CD14-positive monocyte (primary cell): ENCODE results near the gene TGFB2. TPM values are rescaled to one million over a fixed set of nuclear protein-coding genes. Genes with fewer than 3 reads are reported as not detected.

Experiments used
- DNase-seq, 3 donors: peaks; one replicate each; pipeline ENCODE4 v3.0.0-alpha.2; 2011 to 2022
- H2AFZ ChIP-seq: 2 replicates; pipeline ENCODE4 v1.6.0; 2012; ENCODE audit warnings: mild to moderate bottlenecking, low read depth, low read length, inconsistent platforms; ENCODE audit not compliant: insufficient read depth, poor library complexity, severe bottlenecking
- H3K27ac ChIP-seq, 2 donors: 1 replicate in 1 of 2; 2 replicates in 1 of 2; pipeline ENCODE4 v1.5.1; 2012 to 2013; ENCODE audit warnings: low read length in 2 of 2, control low read depth in 1 of 2, inconsistent platforms in 1 of 2, low read depth in 1 of 2, mild to moderate bottlenecking in 1 of 2
- H3K27me3 ChIP-seq, 2 donors: one replicate each; pipeline versions ENCODE4 v1.6.0 to v1.6.1; 2011 to 2013; ENCODE audit warnings: low read length in 2 of 2; ENCODE audit not compliant: control insufficient read depth in 2 of 2, insufficient read depth in 2 of 2
- H3K36me3 ChIP-seq, 2 donors: replicated peaks in 1 of 2; 1 replicate in 1 of 2; 2 replicates in 1 of 2; pipeline versions ENCODE4 v1.5.1 to v1.6.1; 2012 to 2013; ENCODE audit warnings: low read length in 2 of 2, control low read depth in 1 of 2, inconsistent platforms in 1 of 2, mild to moderate bottlenecking in 1 of 2; ENCODE audit not compliant: insufficient read depth in 2 of 2, control insufficient read depth in 1 of 2
- H3K4me1 ChIP-seq, 2 donors: 1 replicate in 1 of 2; 2 replicates in 1 of 2; pipeline versions ENCODE4 v1.5.1 to v1.6.1; 2012 to 2013; ENCODE audit warnings: low read length in 2 of 2, control low read depth in 1 of 2, inconsistent platforms in 1 of 2, mild to moderate bottlenecking in 1 of 2, moderate library complexity in 1 of 2; ENCODE audit not compliant: insufficient read depth in 2 of 2, control insufficient read depth in 1 of 2
- H3K4me2 ChIP-seq: replicated peaks from 2 replicates; pipeline ENCODE3; 2012; ENCODE audit warnings: low read length, moderate library complexity, mild to moderate bottlenecking; ENCODE audit not compliant: poor library complexity, severe bottlenecking; ENCODE audit errors: extremely low read depth
- H3K4me3 ChIP-seq, 3 experiments: fragments of 200-600 bp in 1 of 3; sonication (generic) in 1 of 3; replicated peaks in 1 of 3; 1 replicate in 2 of 3; 2 replicates in 1 of 3; pipeline ENCODE4 v1.5.1; 2011 to 2013; ENCODE audit warnings: low read length in 3 of 3, mild to moderate bottlenecking in 3 of 3, control low read depth in 2 of 3, low read depth in 2 of 3, inconsistent platforms in 1 of 3, moderate library complexity in 1 of 3
- H3K79me2 ChIP-seq: 2 replicates; pipeline ENCODE4 v1.6.0; 2012; ENCODE audit warnings: mild to moderate bottlenecking, control low read depth, inconsistent platforms, low read length, moderate library complexity; ENCODE audit not compliant: insufficient read depth
- H3K9ac ChIP-seq: 2 replicates; pipeline ENCODE4 v1.6.0; 2017; ENCODE audit warnings: low read length, mild to moderate bottlenecking; ENCODE audit not compliant: insufficient read depth, poor library complexity, severe bottlenecking
- H3K9me3 ChIP-seq, 2 donors: replicated peaks in 1 of 2; 1 replicate in 1 of 2; 2 replicates in 1 of 2; pipeline versions ENCODE4 v1.5.1 to v1.6.1; 2012 to 2013; ENCODE audit warnings: low read length in 2 of 2, control low read depth in 1 of 2; ENCODE audit not compliant: control insufficient read depth in 1 of 2, insufficient read depth in 1 of 2
- H4K20me1 ChIP-seq: 2 replicates; pipeline ENCODE4 v1.6.0; 2012; ENCODE audit warnings: mild to moderate bottlenecking, low read length, control low read depth, moderate library complexity; ENCODE audit not compliant: insufficient read depth
- H3K27ac Mint-ChIP-seq, 7 donors: one replicate each; pipeline ENCODE4 v1.8.0; 2020; ENCODE audit warnings: mild to moderate bottlenecking in 7 of 7, mixed read lengths in 7 of 7, moderate library complexity in 6 of 7, inconsistent platforms in 2 of 7
- H3K27me3 Mint-ChIP-seq, 3 donors: one replicate each; pipeline ENCODE4 v1.8.0; 2021 to 2022; ENCODE audit warnings: low read depth in 3 of 3, mild to moderate bottlenecking in 3 of 3, mixed read lengths in 3 of 3, moderate library complexity in 3 of 3, inconsistent platforms in 1 of 3
- H3K36me3 Mint-ChIP-seq, 2 donors: one replicate each; pipeline ENCODE4 v1.8.0; 2020; ENCODE audit warnings: mixed read lengths in 2 of 2, inconsistent platforms in 1 of 2, mild to moderate bottlenecking in 1 of 2
- H3K4me1 Mint-ChIP-seq: one replicate; pipeline ENCODE4 v1.8.0; 2020; ENCODE audit warnings: mild to moderate bottlenecking, mixed read lengths
- H3K4me3 Mint-ChIP-seq, 2 donors: one replicate each; pipeline ENCODE4 v1.8.0; 2020; ENCODE audit warnings: mild to moderate bottlenecking in 2 of 2, mixed read lengths in 2 of 2, moderate library complexity in 1 of 2
- H3K9me3 Mint-ChIP-seq, 7 donors: one replicate each; pipeline ENCODE4 v1.8.0; 2020 to 2022; ENCODE audit warnings: mixed read lengths in 7 of 7, mild to moderate bottlenecking in 6 of 7, moderate library complexity in 6 of 7, inconsistent platforms in 2 of 7
- WGBS: methylation state at CpG from one replicate; pipeline ENCODE4 v1.1.5; 2013; ENCODE audit warnings: missing lambda C conversion rate; ENCODE audit not compliant: insufficient coverage; 5-methylcytosine and 5-hydroxymethylcytosine counted together
- intact Hi-C, 2 donors: fragments of 100-400 bp; cut with micrococcal nuclease; formaldehyde crosslinking; loops; one replicate each; pipeline versions ENCODE4 v1.15.0 to v1.15.1; 2023
- polyA plus RNA-seq, 3 donors: library from polyadenylated mRNA; depleted of rRNA in 1 of 3; unstranded in 2 of 3; stranded (reverse) in 1 of 3; fragments of 300-500 nt in 2 of 3; fragments of >200 nt in 1 of 3; fragmentation: Illumina TruSeq in 2 of 3; gene quantifications; 1 replicate in 2 of 3; 2 replicates in 1 of 3; pipeline ENCODE4 v1.2.3, GENCODE V29; 2012 to 2021
- TF ChIP-seq, protein P1 (sequence below): fragments of 200-600 bp; IDR thresholded peaks from one replicate; pipeline ENCODE4 v1.8.0; 2022; ENCODE audit warnings: antibody characterized with exemption, mild to moderate bottlenecking

Gene TGFB2
- polyA plus RNA-seq, 3 donors: 0.01 TPM; not detected in 2

DNA sequence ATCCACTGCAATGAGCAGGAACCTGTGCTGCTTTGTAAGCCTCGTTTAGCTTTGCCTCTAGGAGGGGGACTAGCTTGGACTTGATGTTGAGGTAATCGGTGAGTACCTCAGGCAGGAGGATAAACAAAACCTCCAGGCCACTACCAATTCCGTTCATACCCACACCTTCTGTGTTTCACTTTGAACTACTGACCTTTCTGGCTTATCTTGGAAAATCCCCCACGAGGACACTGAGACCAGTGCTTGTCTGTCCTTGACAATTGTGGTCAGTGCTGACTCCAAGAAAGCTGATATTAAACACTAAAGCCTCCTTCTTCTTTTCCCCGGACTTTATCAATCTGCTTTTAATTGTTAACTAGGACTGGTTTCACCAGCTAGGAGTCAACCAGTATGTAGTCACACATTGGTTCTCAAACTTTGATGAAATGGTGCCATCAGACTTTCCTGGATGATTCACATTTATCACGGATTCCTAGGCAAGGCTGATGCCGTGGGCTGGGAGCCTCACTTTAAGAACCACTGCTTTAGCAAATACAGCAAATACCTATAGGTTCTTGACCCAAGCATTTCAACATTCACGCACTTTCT lies 52.7 kb downstream of the TGFB2 start:
- H3K36me3 Mint-ChIP-seq: no peaks in the 10 kb centered on the region
- intact Hi-C loops: no loop called here

GRCh38 chr1:218400624-218401023 lies 55.5 kb downstream of the TGFB2 start:
- Histone ChIP-seq H3K79me2 (no peaks in the 10 kb centered on the region), H4K20me1 (no peaks in the 10 kb centered on the region), H2AFZ (no peak overlapping the region), H3K36me3 (no peaks in the 10 kb centered on the region), H3K27ac (no peak overlapping the region), H3K9me3 (peaks cover 0 to 6% of the 10 kb centered on the region in 2 donors), H3K4me2 (no peak overlapping the region), H3K9ac (no peak overlapping the region), H3K4me3 (no peak overlapping the region), H3K4me1 (no peaks in the 10 kb centered on the region), H3K27me3 (no peaks in the 10 kb centered on the region)
- Mint-ChIP-seq H3K27me3 (peaks cover 1 to 12% (median 5%) of the 10 kb centered on the region in 3 donors), H3K4me1 (no peaks in the 10 kb centered on the region), H3K27ac (peak overlapping the region in 1 of 7 donors; percentile 65), H3K9me3 (peaks cover 0 to 8% (median 2%) of the 10 kb centered on the region in 7 donors), H3K36me3 (no peaks in the 10 kb centered on the region), H3K4me3 (no peak overlapping the region)
- WGBS: 100% methylated on average over 2 of the region's 3 CpGs
- TF ChIP-seq, protein P1, sequence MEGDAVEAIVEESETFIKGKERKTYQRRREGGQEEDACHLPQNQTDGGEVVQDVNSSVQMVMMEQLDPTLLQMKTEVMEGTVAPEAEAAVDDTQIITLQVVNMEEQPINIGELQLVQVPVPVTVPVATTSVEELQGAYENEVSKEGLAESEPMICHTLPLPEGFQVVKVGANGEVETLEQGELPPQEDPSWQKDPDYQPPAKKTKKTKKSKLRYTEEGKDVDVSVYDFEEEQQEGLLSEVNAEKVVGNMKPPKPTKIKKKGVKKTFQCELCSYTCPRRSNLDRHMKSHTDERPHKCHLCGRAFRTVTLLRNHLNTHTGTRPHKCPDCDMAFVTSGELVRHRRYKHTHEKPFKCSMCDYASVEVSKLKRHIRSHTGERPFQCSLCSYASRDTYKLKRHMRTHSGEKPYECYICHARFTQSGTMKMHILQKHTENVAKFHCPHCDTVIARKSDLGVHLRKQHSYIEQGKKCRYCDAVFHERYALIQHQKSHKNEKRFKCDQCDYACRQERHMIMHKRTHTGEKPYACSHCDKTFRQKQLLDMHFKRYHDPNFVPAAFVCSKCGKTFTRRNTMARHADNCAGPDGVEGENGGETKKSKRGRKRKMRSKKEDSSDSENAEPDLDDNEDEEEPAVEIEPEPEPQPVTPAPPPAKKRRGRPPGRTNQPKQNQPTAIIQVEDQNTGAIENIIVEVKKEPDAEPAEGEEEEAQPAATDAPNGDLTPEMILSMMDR: no peak
- intact Hi-C loops: no loop called here
- DNase-seq: no peak

More for the DNA sequence above, 52.7 kb downstream of the TGFB2 start:
- H3K4me3 Mint-ChIP-seq: no peak overlapping the region
- no peak overlapping the region for H3K27ac Mint-ChIP-seq
- Histone ChIP-seq H3K27ac (no peak overlapping the region), H3K9me3 (peaks cover 0 to 6% of the 10 kb centered on the region in 2 donors), H3K79me2 (no peaks in the 10 kb centered on the region), H4K20me1 (no peaks in the 10 kb centered on the region), H3K4me2 (no peak overlapping the region), H2AFZ (no peak overlapping the region), H3K27me3 (no peaks in the 10 kb centered on the region), H3K36me3 (no peaks in the 10 kb centered on the region), H3K4me1 (no peaks in the 10 kb centered on the region), H3K9ac (no peak overlapping the region), H3K4me3 (no peak overlapping the region)
- WGBS: 88% methylated on average over 5 of the region's 8 CpGs
- H3K9me3 Mint-ChIP-seq: peaks cover 0 to 8% (median 2%) of the 10 kb centered on the region in 7 donors
- H3K27me3 Mint-ChIP-seq: peaks cover 3 to 15% (median 9%) of the 10 kb centered on the region in 3 donors
- no peaks in the 10 kb centered on the region for H3K4me1 Mint-ChIP-seq
- TF ChIP-seq, protein P1: no peak
- DNase-seq: no peak
